22Rv1 (cell line): ENCODE measurements around the gene ANKRD28.

ENCODE experiments used
- H3K27ac ChIP-seq: fragments of 450-650 bp; 2 replicates; pipeline ENCODE4 v1.5.1; 2017
- ZFX ChIP-seq: fragments of 450-650 bp; IDR thresholded peaks from 2 replicates; pipeline ENCODE4 v1.6.1; 2017; ENCODE audit warnings: antibody characterized with exemption, borderline replicate concordance
- TF ChIP-seq, protein P1 (sequence below): fragments of 450-650 bp; IDR thresholded peaks from 2 replicates; pipeline ENCODE4 v1.5.1; 2017; ENCODE audit warnings: mild to moderate bottlenecking

ANKRD28 gene

DNA sequence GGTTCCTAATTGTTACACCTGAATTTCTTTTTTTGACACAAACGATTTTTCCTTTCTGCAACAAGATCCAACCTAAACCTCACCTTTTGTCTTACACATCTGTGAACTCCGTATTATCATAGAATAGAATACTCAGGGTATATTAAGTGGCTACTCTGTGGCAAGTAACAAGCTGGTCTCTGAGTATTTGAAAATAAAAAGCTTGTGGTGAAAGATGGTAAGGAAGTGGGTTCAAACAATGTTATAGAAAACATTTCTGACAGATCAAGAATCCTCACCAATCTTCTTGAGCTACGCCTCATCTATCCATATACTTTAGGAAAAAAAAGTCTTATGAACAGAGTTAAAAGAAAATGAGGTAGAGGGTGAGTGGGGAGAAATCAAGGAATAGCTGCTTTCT, 3.5 kb upstream of the ANKRD28 start:
- H3K27ac ChIP-seq: no peak overlapping the region
- TF ChIP-seq ZFX: no peak
- TF ChIP-seq, protein P1, sequence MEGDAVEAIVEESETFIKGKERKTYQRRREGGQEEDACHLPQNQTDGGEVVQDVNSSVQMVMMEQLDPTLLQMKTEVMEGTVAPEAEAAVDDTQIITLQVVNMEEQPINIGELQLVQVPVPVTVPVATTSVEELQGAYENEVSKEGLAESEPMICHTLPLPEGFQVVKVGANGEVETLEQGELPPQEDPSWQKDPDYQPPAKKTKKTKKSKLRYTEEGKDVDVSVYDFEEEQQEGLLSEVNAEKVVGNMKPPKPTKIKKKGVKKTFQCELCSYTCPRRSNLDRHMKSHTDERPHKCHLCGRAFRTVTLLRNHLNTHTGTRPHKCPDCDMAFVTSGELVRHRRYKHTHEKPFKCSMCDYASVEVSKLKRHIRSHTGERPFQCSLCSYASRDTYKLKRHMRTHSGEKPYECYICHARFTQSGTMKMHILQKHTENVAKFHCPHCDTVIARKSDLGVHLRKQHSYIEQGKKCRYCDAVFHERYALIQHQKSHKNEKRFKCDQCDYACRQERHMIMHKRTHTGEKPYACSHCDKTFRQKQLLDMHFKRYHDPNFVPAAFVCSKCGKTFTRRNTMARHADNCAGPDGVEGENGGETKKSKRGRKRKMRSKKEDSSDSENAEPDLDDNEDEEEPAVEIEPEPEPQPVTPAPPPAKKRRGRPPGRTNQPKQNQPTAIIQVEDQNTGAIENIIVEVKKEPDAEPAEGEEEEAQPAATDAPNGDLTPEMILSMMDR: no peak

DNA sequence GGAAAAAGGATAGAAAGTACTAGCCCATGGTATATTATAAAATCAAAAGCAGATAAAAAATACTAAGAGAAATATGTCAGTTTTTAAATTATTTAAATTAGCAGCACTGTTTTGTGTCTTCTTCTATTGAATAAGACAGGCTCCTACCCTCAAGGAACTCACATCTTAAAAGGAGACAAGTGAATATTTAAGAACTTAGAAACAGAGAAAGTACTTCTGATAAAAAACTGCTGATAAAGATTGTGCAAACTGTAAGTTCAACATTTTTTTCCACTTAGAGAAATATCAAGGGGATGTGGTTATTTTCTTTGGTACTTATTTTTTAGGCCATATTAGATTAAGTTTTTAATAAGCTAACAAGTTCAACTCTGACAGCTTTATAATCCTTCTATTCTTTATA, 3.0 kb upstream of the ANKRD28 start:
- H3K27ac ChIP-seq: no peak overlapping the region
- no peak for TF ChIP-seq ZFX
- TF ChIP-seq, protein P1: no peak

DNA sequence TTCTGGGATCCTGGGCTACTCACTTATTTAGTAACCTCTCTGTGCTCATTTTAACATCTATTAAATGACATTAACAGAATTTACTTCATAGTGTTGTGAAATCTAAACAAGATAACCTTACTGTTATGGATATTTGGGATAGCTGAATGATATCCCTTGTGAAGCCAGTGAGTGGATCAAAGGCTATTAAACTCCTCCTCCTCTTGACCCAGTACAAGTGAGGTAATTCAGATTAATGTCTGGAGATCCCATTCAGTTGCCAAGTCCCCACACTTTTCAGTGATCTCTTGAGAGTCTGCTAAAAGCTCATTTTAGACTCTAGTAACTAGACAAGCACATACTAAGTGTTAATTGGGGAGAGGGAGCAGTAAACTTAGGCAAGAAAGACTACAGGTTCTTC, 2.5 kb upstream of the ANKRD28 start:
- TF ChIP-seq ZFX: no peak
- TF ChIP-seq, protein P1: no peak
- no peak overlapping the region for H3K27ac ChIP-seq

DNA sequence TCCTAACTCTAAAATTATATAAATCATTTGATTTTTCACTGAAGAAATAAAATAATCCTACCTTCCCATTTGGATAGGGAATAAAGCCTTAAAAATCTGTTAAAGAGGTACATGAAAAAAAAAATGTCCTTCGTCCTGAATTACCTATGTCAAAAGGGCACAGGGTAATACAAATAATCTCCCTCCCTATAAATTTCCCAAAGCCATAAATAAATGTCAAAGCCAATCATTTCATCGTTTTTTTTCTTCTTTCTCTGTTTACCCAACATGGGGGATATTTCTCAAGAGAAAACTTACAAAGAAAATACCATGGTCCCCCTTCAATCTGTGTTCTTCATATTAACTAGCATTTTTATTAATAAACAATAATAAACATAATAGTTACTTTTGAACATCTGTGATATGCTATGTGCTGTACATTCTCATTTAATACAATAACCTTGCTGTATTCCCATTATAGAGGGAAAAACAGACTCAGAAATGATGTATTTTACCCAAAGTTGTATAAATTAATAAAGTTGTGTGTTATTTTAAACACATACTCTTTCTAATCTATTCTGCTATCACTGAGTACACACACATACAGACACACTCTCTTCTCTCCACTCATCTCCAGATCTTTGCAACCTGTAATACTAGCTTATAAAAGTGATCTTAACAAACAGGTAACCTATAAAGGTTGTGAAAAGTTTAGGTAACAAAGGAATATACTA, 910 bp upstream of the ANKRD28 start:
- TF ChIP-seq ZFX: no peak
- TF ChIP-seq, protein P1: no peak
- no peak overlapping the region for H3K27ac ChIP-seq

DNA sequence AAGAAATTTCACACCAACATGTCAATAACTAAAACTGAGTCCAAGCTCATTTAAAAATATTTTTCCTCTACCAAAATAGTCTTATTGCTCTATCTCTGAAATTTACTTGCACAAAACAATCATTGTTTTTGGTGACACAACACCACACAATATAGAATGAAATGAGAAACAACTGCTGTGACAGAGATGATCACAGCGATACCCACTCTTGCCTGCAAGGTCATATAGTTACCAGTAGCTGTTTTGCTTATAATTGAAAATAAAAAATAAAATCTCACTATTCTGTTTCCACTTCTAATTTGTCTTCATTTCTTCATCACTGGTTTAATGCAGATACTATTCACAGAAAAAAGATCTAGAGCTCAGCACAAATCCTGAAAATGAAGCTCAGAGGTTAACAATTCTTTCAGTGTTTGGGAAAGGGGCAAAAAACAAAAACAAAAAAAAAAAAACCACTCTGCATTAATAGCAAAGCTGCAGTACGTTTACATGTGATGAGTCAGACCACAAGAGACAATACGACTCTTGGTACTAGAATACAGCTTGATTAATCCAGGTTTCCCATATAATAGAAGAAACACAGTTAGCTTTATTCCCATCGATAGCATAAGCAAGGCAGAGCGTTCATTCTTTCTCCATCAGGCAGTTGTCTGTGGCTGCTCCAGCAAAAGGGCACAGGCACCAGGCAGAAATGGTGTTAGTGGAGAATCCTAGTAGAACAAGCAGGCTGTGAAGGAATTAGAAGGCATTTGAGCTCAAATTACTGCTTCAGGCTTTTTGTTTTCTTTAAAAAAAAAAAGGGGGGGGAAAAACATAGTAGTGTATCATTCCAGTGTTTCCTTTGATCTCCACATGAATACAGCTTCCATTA, 773 bp downstream of the ANKRD28 start:
- peak overlapping the region; percentile 66 for H3K27ac ChIP-seq
- no peak for TF ChIP-seq ZFX
- TF ChIP-seq, protein P1: no peak

DNA sequence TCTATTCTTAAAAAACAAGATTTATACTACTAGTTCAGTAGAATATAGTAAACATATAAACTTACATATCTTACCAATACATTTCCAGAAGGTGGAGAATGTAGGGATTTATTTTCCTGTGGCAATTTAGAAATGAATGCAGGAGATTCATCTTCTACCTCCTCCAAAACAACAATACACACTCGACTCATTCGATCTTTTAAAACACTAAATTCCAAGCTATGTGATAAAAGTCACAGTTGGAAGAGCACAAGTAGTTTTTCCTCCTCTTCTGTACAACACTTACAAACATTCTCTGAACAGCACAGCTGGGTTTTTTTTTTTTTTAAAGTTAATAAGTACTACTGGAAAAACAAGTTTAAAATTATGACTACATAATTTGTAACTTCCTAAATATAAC, 1.4 kb downstream of the ANKRD28 start:
- peak overlapping the region; percentile 66; the same call in 1 of the 2 replicates for H3K27ac ChIP-seq
- TF ChIP-seq, protein P1: no peak
- TF ChIP-seq ZFX: no peak
